Nephron progenitor cell (in vitro differentiated cells): ENCODE results near the gene FRG2B.

ENCODE experiments used
- DNase-seq: peaks from one replicate; pipeline ENCODE4 v3.0.0; 2021
- H3K27ac Mint-ChIP-seq: 2 replicates; pipeline ENCODE4 v1.8.0; 2021; ENCODE audit warnings: mild to moderate bottlenecking, moderate library complexity, mixed read lengths
- H3K27me3 Mint-ChIP-seq: 2 replicates; pipeline ENCODE4 v1.8.0; 2021; ENCODE audit warnings: mild to moderate bottlenecking, low read depth, mixed read lengths; ENCODE audit not compliant: poor library complexity
- H3K36me3 Mint-ChIP-seq: 2 replicates; pipeline ENCODE4 v1.8.0; 2021; ENCODE audit warnings: low read depth, mixed read lengths
- H3K4me1 Mint-ChIP-seq: 2 replicates; pipeline ENCODE4 v1.8.0; 2021; ENCODE audit warnings: mixed read lengths
- H3K4me3 Mint-ChIP-seq: 2 replicates; pipeline ENCODE4 v1.8.0; 2021; ENCODE audit warnings: mild to moderate bottlenecking, moderate library complexity, mixed read lengths
- H3K9me3 Mint-ChIP-seq: 2 replicates; pipeline ENCODE4 v1.8.0; 2021; ENCODE audit warnings: mild to moderate bottlenecking, moderate library complexity, mixed read lengths
- TF ChIP-seq, protein P1 (sequence below): fragments of 200-600 bp; sonication (generic); IDR thresholded peaks from 2 replicates; pipeline ENCODE4 v1.5.0; 2021; ENCODE audit warnings: antibody characterized with exemption

Gene FRG2B

DNA sequence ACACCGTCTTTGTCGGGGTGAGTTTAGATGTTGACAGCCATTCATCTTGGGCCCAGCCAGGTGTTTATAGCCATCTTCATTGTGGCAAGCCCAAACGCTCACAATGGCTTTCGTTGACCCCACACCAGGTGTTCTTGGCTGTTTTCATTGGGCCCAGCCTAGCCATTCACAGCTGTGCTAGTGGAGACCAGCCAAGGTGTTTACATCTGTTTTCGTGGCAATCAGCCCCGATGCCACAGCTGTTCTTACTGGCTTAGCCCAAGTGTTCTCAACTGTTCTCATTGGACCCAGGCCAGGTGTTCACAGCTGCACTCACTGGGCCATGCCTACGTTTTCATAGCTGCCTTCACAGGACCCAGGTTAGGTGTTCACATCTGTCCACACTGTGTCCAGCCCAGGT lies 7.7 kb downstream of the FRG2B start:
- TF ChIP-seq, protein P1, sequence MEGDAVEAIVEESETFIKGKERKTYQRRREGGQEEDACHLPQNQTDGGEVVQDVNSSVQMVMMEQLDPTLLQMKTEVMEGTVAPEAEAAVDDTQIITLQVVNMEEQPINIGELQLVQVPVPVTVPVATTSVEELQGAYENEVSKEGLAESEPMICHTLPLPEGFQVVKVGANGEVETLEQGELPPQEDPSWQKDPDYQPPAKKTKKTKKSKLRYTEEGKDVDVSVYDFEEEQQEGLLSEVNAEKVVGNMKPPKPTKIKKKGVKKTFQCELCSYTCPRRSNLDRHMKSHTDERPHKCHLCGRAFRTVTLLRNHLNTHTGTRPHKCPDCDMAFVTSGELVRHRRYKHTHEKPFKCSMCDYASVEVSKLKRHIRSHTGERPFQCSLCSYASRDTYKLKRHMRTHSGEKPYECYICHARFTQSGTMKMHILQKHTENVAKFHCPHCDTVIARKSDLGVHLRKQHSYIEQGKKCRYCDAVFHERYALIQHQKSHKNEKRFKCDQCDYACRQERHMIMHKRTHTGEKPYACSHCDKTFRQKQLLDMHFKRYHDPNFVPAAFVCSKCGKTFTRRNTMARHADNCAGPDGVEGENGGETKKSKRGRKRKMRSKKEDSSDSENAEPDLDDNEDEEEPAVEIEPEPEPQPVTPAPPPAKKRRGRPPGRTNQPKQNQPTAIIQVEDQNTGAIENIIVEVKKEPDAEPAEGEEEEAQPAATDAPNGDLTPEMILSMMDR: no peak
- no peaks in the 10 kb centered on the region for H3K4me1 Mint-ChIP-seq
- peaks cover 14% of the 10 kb centered on the region for H3K27me3 Mint-ChIP-seq
- peaks cover 89% of the 10 kb centered on the region for H3K9me3 Mint-ChIP-seq
- H3K27ac Mint-ChIP-seq: no peak overlapping the region
- H3K4me3 Mint-ChIP-seq: no peak overlapping the region
- no peak for DNase-seq
- H3K36me3 Mint-ChIP-seq: no peaks in the 10 kb centered on the region

DNA sequence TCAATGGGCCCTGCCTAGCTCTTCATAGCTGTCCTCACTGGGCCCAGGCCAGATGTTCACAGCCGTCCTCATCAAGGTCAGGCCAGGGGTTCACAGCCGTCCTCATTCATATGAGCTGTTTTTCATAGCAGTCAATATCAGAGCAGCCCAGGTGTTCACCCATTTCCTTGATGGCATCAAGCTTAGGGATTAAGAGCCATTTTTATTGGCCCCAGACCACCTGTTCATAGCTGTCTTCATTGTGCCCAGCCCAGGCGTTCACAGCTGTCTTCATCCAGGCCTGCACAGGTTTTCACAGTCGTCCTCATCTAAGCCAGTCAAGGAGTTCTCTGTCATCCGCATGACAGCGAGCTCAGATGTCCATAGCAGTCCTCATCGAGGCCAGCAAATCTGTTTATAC lies 9.4 kb downstream of the FRG2B start:
- Mint-ChIP-seq H3K27ac (no peak overlapping the region), H3K4me3 (no peak overlapping the region), H3K9me3 (peaks cover 98% of the 10 kb centered on the region), H3K27me3 (peaks cover 14% of the 10 kb centered on the region), H3K4me1 (no peaks in the 10 kb centered on the region), H3K36me3 (no peaks in the 10 kb centered on the region)
- DNase-seq: no peak
- TF ChIP-seq, protein P1: no peak

DNA sequence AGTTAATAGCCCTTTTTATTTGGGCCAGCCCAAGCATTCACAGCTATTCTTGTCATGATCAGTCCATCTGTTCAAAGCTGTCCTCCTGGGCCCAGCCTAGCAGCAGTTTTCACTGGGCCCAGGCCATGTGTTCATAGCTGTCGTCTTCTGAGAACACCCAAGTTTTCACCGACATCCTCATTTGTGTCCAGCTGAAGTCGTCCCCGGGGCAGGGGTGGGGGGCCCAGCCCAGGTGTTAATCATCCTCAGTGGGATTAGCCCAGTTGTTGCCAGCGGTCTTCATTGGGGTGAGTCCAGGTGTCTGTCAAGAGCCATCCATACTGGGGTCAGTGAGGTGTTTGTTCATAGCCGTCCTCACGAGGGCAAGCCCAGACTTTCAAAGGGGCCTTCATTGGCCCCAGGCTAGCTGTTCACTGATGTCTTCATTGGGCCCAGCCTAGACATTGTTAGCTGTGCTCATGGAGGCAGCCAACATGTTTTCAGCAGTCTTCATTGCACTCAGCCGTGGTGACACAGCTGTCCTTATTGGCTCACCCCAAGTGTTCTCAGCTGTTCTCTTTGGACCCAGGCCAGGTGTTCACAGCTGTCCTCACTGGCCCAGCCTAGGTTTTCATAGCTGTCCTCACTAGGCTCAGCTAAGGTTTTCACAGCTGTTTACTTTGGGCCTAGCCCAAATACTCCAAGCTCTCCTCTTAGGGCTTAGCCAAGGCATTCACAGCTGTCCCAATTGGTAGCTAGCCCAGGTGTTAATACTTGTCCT lies 10.0 kb downstream of the FRG2B start:
- H3K27ac Mint-ChIP-seq: no peak overlapping the region
- TF ChIP-seq, protein P1: no peak
- no peak for DNase-seq
- peaks cover 99% of the 10 kb centered on the region for H3K9me3 Mint-ChIP-seq
- H3K36me3 Mint-ChIP-seq: no peaks in the 10 kb centered on the region
- no peak overlapping the region for H3K4me3 Mint-ChIP-seq
- peaks cover 14% of the 10 kb centered on the region for H3K27me3 Mint-ChIP-seq
- no peaks in the 10 kb centered on the region for H3K4me1 Mint-ChIP-seq

DNA sequence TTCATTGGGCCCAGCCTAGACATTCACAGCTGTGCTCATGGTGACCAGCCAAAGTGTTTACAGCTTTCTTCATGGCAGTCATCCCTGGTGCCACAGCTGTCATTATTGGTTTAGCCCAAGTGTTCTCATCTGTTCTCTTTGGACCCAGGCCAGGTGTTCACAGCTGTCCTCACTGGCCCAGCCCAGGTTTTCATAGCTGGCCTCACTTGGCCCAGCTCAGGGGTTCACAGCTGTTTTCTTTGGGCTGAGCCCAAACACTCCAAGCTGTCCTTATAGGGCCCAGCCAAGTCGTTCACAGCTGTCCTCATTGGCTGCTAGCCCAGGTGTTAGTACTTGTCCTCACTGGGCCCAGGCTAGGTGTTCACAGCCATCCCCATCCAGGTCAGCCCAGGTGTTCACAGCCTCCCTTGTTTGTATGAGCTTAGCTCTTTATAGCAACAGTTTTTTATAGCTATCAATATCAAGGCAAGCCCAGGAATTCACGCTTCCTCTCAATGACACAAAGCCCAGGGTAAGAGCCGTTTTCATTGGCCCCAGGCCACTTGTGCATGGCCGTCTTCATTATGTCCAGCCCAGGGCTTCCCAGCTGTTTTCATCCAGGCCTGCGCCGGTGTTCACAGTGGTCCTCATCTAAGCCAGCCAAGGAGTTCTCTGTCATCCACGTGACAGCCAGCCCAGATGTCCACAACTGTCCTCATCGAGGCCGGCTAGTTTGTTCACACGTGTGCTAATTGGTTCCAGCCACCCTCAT lies 11.6 kb downstream of the FRG2B start:
- H3K27me3 Mint-ChIP-seq: peaks cover 9% of the 10 kb centered on the region
- H3K9me3 Mint-ChIP-seq: peaks cover 92% of the 10 kb centered on the region
- no peak overlapping the region for H3K27ac Mint-ChIP-seq
- H3K4me1 Mint-ChIP-seq: no peaks in the 10 kb centered on the region
- no peak overlapping the region for H3K4me3 Mint-ChIP-seq
- no peaks in the 10 kb centered on the region for H3K36me3 Mint-ChIP-seq
- TF ChIP-seq, protein P1: no peak
- no peak for DNase-seq

DNA sequence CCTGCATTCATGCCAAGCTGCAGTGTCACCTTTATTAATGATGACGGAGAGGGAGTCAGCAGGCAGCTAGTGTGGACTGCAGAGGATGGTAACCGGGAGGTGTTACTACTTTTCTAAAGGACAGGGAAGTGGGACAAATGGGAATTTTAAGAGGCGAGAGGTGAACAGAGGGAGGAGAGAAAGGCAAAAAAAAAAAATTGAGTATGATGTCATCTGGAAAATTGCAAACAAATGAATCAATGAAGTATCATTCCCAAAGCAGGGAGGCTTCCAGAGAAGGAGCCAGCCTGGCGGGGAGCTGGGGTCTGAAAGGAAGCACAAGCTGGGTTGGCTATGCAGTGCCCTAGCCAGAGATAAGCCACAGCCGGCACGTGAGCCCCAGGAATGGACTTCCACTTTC lies 12.9 kb downstream of the FRG2B start:
- TF ChIP-seq, protein P1: no peak
- H3K27ac Mint-ChIP-seq: peak overlapping the region; percentile 54
- H3K4me3 Mint-ChIP-seq: no peak overlapping the region
- no peaks in the 10 kb centered on the region for H3K36me3 Mint-ChIP-seq
- no peak for DNase-seq
- no peaks in the 10 kb centered on the region for H3K4me1 Mint-ChIP-seq
- peaks cover 6% of the 10 kb centered on the region for H3K27me3 Mint-ChIP-seq
- H3K9me3 Mint-ChIP-seq: peaks cover 91% of the 10 kb centered on the region
